Neural cell (in vitro differentiated cells): ENCODE data around the gene SSTR1. TPM values are rescaled to one million over a fixed set of nuclear protein-coding genes. Genes with fewer than 3 reads are reported as not detected.

Experiments
- H2AFZ ChIP-seq: fragments of 200-600, 300-800 bp; sonication (generic), shearing (Covaris generic); 2 replicates; pipeline ENCODE4 v1.6.0; 2014; ENCODE audit warnings: low read depth, mild to moderate bottlenecking, antibody characterized with exemption, low read length, moderate library complexity
- H3F3A ChIP-seq: fragments of 200-600 bp; shearing (Covaris generic); 2 replicates; pipeline ENCODE4 v1.6.1; 2016; ENCODE audit warnings: mild to moderate bottlenecking, moderate library complexity, mixed read lengths, antibody characterized with exemption, low read length; ENCODE audit not compliant: insufficient read depth, poor library complexity, severe bottlenecking
- H3K27ac ChIP-seq: fragments of 200-600, 300-800 bp; sonication (generic), shearing (Covaris generic); 2 replicates; pipeline ENCODE4 v1.5.1; 2014; ENCODE audit warnings: mild to moderate bottlenecking, low read length, moderate library complexity
- H3K27me3 ChIP-seq: fragments of 300-800, 200-600 bp; sonication (generic), shearing (Covaris generic); 2 replicates; pipeline ENCODE4 v1.6.0; 2014; ENCODE audit warnings: mild to moderate bottlenecking, low read depth, low read length, moderate library complexity; ENCODE audit not compliant: insufficient read depth
- H3K36me3 ChIP-seq: fragments of 300-800, 200-600 bp; sonication (generic), shearing (Covaris generic); 2 replicates; pipeline ENCODE4 v1.5.1; 2014; ENCODE audit warnings: mild to moderate bottlenecking, antibody characterized with exemption, low read length, moderate library complexity; ENCODE audit not compliant: insufficient read depth
- H3K4me2 ChIP-seq: fragments of 300-800, 200-600 bp; sonication (generic), shearing (Covaris generic); 2 replicates; pipeline ENCODE4 v1.6.0; 2014; ENCODE audit warnings: mild to moderate bottlenecking, low read length
- H3K4me3 ChIP-seq: fragments of 300-800, 200-600 bp; sonication (generic), shearing (Covaris generic); 2 replicates; pipeline ENCODE4 v1.5.1; 2014; ENCODE audit warnings: mild to moderate bottlenecking, low read length, moderate library complexity
- H3K79me2 ChIP-seq: fragments of 200-600 bp; shearing (Covaris generic); replicated peaks from 2 replicates; pipeline ENCODE4 v1.6.0; 2014; ENCODE audit warnings: mild to moderate bottlenecking, low read length, moderate library complexity; ENCODE audit not compliant: insufficient read depth
- H3K9ac ChIP-seq: fragments of 300-800, 200-600 bp; sonication (generic), shearing (Covaris generic); 2 replicates; pipeline ENCODE4 v1.6.1; 2016; ENCODE audit warnings: mild to moderate bottlenecking, low read length, mixed read lengths
- H3K9me2 ChIP-seq: fragments of 200-600 bp; shearing (Covaris generic); 2 replicates; pipeline ENCODE4 v1.6.1; 2016; ENCODE audit warnings: mild to moderate bottlenecking, low read length, mixed read lengths; ENCODE audit not compliant: insufficient read depth
- H3K9me3 ChIP-seq: fragments of 200-600, 300-800 bp; sonication (generic), shearing (Covaris generic); 2 replicates; pipeline ENCODE4 v1.6.1; 2016; ENCODE audit warnings: mild to moderate bottlenecking, mixed run types, low read length, moderate library complexity, mixed read lengths
- H4K20me1 ChIP-seq: fragments of 200-600 bp; shearing (Covaris generic); 2 replicates; pipeline ENCODE4 v1.6.1; 2016; ENCODE audit warnings: mild to moderate bottlenecking, mixed run types; ENCODE audit not compliant: insufficient read depth
- EP300 ChIP-seq: fragments of 450-650 bp; conservative IDR thresholded peaks from 2 replicates; pipeline ENCODE4 v1.6.1; 2014; ENCODE audit warnings: antibody characterized with exemption, mild to moderate bottlenecking, moderate library complexity; ENCODE audit not compliant: poor library complexity, severe bottlenecking
- EZH2 ChIP-seq: fragments of 200-600, 300-800 bp; shearing (Covaris generic), sonication (generic); IDR thresholded peaks from 2 replicates; pipeline ENCODE4 v1.6.1; 2014; ENCODE audit warnings: antibody characterized with exemption, low read length, borderline replicate concordance, mild to moderate bottlenecking; ENCODE audit not compliant: insufficient read depth, poor library complexity, severe bottlenecking
- MXI1 ChIP-seq: fragments of 450-650 bp; conservative IDR thresholded peaks from 2 replicates; pipeline ENCODE4 v1.6.1; 2014; ENCODE audit warnings: antibody characterized with exemption, mild to moderate bottlenecking; ENCODE audit not compliant: poor library complexity, severe bottlenecking
- POLR2AphosphoS5 ChIP-seq: IDR thresholded peaks from 2 replicates; pipeline ENCODE4 v1.6.1; 2012
- RAD21 ChIP-seq: fragments of 450-650 bp; conservative IDR thresholded peaks from 2 replicates; pipeline ENCODE4 v1.6.1; 2014; ENCODE audit warnings: antibody characterized with exemption, mild to moderate bottlenecking, moderate library complexity
- SMC3 ChIP-seq: fragments of 450-650 bp; conservative IDR thresholded peaks from 2 replicates; pipeline ENCODE4 v1.6.1; 2014; ENCODE audit warnings: antibody characterized with exemption, mild to moderate bottlenecking, moderate library complexity; ENCODE audit not compliant: poor library complexity
- TAF1 ChIP-seq: IDR thresholded peaks from 2 replicates; pipeline ENCODE4 v1.6.1; 2012; ENCODE audit warnings: low read depth
- polyA plus RNA-seq: library from polyadenylated mRNA; depleted of rRNA; stranded (reverse); fragments of >200 nt; gene quantifications from 2 replicates; pipeline ENCODE4 v1.2.3, GENCODE V29; 2014
- TF ChIP-seq, protein P1 (sequence below): fragments of 450-650 bp; IDR thresholded peaks from 2 replicates; pipeline ENCODE4 v1.5.1; 2014; ENCODE audit warnings: antibody characterized with exemption, mild to moderate bottlenecking, moderate library complexity; ENCODE audit not compliant: poor library complexity, severe bottlenecking
- TF ChIP-seq, protein P2 (sequence below): IDR thresholded peaks from 2 replicates; pipeline ENCODE4 v1.6.1; 2012; ENCODE audit warnings: borderline replicate concordance

SSTR1 gene
- polyA plus RNA-seq, 1 donor from 2014 or later: 2.4 TPM

DNA sequence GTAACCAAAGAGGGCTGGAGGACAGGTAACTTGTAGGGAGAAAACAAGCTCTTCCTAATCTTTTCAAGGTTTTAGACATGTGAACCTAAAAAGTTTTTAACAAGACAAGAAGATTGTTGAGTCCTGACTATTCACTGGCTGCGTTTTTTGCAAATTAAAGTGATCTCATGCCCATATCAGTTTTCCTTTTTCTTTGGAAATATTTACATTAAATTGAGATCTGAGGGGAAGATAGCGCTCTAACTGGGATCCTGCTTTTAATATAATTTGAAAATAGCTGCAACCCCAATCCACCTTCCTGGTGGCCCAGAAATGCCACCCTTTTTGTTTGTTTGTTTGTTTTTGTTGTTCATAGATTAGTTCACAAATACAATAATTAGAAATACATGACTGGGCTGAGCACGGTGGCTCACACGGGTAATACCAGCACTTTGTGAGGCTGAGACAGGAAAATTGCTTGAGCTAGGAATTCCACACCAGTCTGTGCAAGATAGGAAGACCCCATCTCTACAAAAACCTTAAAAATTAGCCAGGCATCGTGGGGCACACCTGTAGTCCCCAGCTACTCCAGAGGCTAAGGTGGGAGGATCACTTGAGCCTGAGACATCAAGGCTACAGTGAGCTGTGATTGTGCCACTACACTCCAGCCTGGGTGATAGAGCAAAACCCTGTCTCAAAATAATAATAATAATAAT lies 2.4 kb upstream of the SSTR1 start:
- no peaks in the 10 kb centered on the region for H3K9me2 ChIP-seq
- H3K79me2 ChIP-seq: no peaks in the 10 kb centered on the region
- H2AFZ ChIP-seq: no peak overlapping the region
- no peaks in the 10 kb centered on the region for H3F3A ChIP-seq
- H3K4me3 ChIP-seq: no peak overlapping the region
- H3K36me3 ChIP-seq: no peaks in the 10 kb centered on the region
- TF ChIP-seq RAD21 (no peak), POLR2AphosphoS5 (no peak), TAF1 (no peak), MXI1 (no peak), EZH2 (no peak), SMC3 (no peak)
- TF ChIP-seq, protein P1, sequence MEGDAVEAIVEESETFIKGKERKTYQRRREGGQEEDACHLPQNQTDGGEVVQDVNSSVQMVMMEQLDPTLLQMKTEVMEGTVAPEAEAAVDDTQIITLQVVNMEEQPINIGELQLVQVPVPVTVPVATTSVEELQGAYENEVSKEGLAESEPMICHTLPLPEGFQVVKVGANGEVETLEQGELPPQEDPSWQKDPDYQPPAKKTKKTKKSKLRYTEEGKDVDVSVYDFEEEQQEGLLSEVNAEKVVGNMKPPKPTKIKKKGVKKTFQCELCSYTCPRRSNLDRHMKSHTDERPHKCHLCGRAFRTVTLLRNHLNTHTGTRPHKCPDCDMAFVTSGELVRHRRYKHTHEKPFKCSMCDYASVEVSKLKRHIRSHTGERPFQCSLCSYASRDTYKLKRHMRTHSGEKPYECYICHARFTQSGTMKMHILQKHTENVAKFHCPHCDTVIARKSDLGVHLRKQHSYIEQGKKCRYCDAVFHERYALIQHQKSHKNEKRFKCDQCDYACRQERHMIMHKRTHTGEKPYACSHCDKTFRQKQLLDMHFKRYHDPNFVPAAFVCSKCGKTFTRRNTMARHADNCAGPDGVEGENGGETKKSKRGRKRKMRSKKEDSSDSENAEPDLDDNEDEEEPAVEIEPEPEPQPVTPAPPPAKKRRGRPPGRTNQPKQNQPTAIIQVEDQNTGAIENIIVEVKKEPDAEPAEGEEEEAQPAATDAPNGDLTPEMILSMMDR: no peak
- peaks cover 7% of the 10 kb centered on the region for H3K9me3 ChIP-seq
- no peaks in the 10 kb centered on the region for H4K20me1 ChIP-seq
- no peak overlapping the region for H3K9ac ChIP-seq
- H3K27ac ChIP-seq: no peak overlapping the region
- peaks cover 40% of the 10 kb centered on the region for H3K27me3 ChIP-seq
- H3K4me2 ChIP-seq: no peak overlapping the region

DNA sequence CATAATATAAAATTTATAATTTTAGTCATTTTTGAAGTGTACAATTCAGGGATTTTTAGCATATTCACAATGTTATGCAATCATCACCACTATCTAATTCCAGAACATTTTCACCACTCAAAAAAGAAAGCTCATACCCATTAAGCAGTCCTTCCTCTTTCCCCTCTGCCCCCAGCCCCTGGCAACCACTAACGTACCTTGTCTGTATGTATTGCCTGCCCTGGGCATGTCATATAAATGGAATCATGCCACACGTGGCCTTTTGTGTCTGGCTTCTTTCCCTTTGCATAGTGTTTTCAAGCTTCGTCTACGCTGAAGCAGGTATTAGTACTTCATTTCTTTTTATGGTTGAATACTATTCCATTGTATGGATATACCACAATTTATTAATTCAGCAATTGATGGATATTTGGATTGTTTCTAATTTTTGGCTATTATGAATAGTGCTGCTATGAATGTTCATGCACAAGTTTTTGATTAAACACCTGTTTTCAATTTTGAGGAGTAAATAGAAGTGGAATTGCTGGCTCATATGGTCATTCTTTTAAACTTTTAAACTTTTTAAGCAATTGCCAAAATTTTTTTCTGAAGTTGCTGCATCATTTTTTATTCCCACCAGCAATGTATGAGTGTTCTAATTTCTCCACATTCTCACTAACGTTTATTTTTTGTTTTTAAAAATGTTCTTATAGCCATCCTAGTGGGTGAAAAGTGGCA lies 1.6 kb upstream of the SSTR1 start:
- no peak overlapping the region for H3K4me3 ChIP-seq
- H3F3A ChIP-seq: no peaks in the 10 kb centered on the region
- no peak overlapping the region for H3K27ac ChIP-seq
- H2AFZ ChIP-seq: no peak overlapping the region
- no peaks in the 10 kb centered on the region for H3K9me2 ChIP-seq
- no peaks in the 10 kb centered on the region for H4K20me1 ChIP-seq
- no peak overlapping the region for H3K9ac ChIP-seq
- peaks cover 48% of the 10 kb centered on the region for H3K27me3 ChIP-seq
- TF ChIP-seq RAD21: no peak
- TF ChIP-seq, protein P2, sequence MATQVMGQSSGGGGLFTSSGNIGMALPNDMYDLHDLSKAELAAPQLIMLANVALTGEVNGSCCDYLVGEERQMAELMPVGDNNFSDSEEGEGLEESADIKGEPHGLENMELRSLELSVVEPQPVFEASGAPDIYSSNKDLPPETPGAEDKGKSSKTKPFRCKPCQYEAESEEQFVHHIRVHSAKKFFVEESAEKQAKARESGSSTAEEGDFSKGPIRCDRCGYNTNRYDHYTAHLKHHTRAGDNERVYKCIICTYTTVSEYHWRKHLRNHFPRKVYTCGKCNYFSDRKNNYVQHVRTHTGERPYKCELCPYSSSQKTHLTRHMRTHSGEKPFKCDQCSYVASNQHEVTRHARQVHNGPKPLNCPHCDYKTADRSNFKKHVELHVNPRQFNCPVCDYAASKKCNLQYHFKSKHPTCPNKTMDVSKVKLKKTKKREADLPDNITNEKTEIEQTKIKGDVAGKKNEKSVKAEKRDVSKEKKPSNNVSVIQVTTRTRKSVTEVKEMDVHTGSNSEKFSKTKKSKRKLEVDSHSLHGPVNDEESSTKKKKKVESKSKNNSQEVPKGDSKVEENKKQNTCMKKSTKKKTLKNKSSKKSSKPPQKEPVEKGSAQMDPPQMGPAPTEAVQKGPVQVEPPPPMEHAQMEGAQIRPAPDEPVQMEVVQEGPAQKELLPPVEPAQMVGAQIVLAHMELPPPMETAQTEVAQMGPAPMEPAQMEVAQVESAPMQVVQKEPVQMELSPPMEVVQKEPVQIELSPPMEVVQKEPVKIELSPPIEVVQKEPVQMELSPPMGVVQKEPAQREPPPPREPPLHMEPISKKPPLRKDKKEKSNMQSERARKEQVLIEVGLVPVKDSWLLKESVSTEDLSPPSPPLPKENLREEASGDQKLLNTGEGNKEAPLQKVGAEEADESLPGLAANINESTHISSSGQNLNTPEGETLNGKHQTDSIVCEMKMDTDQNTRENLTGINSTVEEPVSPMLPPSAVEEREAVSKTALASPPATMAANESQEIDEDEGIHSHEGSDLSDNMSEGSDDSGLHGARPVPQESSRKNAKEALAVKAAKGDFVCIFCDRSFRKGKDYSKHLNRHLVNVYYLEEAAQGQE: no peak
- TF ChIP-seq EP300: no peak
- no peak for TF ChIP-seq POLR2AphosphoS5
- TF ChIP-seq TAF1: no peak
- no peak for TF ChIP-seq SMC3
- TF ChIP-seq, protein P1: no peak
- TF ChIP-seq EZH2: no peak
- TF ChIP-seq MXI1: no peak
- peaks cover 11% of the 10 kb centered on the region for H3K9me3 ChIP-seq
- no peak overlapping the region for H3K4me2 ChIP-seq
- no peaks in the 10 kb centered on the region for H3K79me2 ChIP-seq
- no peaks in the 10 kb centered on the region for H3K36me3 ChIP-seq
